ENCODE data around the gene ZDHHC8.
A peak's percentile ranks its signal among the peaks of the same experiment; 100 is the strongest.

The ZDHHC8 gene, protein sequence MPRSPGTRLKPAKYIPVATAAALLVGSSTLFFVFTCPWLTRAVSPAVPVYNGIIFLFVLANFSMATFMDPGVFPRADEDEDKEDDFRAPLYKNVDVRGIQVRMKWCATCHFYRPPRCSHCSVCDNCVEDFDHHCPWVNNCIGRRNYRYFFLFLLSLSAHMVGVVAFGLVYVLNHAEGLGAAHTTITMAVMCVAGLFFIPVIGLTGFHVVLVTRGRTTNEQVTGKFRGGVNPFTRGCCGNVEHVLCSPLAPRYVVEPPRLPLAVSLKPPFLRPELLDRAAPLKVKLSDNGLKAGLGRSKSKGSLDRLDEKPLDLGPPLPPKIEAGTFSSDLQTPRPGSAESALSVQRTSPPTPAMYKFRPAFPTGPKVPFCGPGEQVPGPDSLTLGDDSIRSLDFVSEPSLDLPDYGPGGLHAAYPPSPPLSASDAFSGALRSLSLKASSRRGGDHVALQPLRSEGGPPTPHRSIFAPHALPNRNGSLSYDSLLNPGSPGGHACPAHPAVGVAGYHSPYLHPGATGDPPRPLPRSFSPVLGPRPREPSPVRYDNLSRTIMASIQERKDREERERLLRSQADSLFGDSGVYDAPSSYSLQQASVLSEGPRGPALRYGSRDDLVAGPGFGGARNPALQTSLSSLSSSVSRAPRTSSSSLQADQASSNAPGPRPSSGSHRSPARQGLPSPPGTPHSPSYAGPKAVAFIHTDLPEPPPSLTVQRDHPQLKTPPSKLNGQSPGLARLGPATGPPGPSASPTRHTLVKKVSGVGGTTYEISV

GRCh38 chr22:20131597-20131858 lies at the start of gene ZDHHC8:
Gene ZDHHC8, plus strand, starts transcription at chr22:20131804. Its CDS starts 144 bp downstream, at chr22:20131948.
- no peak for DNase-seq

GRCh38 chr22:20083157-20083890 lies 48.3 kb upstream of the ZDHHC8 start:
- DNase-seq: no peak

DNA sequence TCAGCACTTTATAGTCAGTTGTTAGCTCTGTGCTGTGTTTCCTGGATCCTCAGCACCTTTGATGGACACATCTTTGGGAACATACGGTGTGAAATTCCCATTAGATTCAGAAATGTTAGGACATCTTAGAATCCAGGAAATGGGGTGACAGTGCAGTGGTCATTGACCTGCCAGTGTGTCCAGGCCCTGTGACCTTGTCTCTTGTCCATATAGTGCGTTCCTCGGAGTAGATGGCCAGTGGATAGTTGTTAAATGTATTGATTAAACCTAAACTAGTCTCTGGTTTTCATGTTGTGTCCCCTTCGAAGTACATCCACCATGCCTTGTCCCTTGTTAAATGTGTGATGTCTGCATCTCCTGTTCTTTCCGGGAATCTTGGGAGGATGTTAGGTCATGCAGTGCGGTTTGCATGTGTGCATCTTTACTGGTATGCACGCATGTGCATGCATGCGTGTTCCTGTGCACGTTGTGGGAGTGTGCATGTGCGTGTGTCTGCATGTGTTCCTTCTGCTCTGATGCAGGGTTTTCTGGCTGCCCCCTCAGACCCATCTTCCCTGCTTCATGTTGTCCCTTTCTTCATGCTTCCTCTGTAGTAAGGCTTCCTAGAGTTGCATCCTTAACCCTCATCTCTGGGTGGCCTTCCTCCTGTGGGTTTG lies 47.6 kb upstream of the ZDHHC8 start:
- DNase-seq: no peak

DNA sequence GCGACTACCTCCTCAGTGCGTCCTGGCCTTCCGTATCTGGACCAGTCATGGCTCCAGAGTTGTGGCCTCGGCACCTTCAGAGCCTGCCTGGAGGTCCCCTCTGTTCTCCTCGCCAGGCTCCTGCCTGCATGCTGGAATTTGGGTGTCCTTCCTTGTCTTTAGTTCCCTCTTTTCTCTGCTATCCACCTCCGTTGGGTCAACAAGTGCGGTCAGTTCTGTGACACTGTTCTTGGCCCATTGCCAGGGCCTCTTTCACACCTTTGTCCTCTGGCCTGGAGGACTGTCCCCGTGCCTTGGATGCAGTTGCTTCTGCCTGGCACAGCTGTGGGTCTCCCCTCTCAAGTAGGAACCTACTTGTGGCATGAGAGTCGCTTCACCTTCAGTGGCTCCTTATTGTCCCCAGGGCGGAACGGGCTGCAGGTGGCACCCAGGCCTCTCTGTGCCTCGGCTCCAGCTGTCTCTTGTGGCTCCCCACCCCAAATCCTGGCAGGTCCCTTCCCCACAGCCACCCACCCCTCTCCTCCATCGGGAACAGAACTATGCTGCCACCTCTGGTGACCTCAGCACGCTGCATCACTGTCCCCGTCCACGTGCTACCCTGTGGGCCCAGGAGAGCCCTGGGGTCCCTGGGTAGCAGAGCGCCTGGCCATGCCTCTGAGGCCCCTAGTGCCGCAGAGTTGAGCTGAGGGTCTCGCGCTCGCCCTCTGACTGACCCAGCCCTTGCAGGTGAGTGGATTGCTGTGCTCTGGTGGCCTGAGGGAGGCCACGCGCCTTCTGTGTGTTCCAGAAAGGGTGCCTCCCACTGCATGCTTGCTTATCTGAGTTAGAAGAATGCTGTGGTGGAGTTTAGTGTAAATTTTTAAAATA lies 46.8 kb upstream of the ZDHHC8 start:
- DNase-seq: peak; percentile 63

- no peak for DNase-seq
These were observed 46.0 kb upstream of the ZDHHC8 start for GRCh38 chr22:20085651-20086050.

GRCh38 chr22:20086101-20086599 lies 45.5 kb upstream of the ZDHHC8 start:
- no peak for DNase-seq

DNA sequence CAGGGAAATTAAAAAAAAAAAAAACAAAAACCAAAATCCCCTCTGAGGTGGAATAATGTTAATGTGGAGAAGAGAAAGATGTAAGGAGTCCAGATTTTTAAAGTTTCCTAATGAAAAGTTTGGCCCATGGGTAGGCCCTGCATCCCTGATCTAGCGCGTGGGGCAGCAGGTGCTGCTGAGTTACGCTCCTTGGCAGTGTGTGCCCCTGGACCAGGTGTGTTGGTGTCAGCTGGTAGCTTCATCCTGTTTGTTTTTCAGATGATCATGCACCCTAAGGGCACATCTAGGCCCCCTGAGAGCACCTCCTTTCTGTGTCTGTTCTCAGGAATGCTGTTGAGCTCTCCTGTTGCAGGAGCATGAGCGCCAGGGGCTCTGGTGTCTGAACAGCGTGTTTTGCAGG lies 44.8 kb upstream of the ZDHHC8 start:
- DNase-seq: no peak

- DNase-seq: no peak
These were observed 44.0 kb upstream of the ZDHHC8 start for GRCh38 chr22:20087319-20088262.

DNA sequence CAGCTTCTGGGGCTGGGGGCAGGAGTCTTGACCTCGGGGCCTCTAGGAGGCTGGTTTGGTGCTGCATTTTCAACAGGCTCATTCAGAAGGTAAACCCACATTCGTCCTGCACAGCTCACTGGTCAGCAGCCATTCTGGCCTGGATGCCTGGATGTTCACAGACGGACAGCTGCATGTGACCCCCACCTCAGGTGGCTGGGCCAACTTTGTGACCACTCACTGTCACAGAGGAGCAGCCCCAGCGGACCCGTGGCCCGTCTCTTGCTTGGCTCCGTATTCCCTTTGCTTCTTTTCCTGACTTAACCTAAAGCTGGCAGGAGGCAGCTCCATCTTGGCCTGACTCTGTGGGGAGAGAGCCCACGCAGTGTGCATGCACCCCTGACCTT lies 43.3 kb upstream of the ZDHHC8 start:
- DNase-seq: no peak

DNA sequence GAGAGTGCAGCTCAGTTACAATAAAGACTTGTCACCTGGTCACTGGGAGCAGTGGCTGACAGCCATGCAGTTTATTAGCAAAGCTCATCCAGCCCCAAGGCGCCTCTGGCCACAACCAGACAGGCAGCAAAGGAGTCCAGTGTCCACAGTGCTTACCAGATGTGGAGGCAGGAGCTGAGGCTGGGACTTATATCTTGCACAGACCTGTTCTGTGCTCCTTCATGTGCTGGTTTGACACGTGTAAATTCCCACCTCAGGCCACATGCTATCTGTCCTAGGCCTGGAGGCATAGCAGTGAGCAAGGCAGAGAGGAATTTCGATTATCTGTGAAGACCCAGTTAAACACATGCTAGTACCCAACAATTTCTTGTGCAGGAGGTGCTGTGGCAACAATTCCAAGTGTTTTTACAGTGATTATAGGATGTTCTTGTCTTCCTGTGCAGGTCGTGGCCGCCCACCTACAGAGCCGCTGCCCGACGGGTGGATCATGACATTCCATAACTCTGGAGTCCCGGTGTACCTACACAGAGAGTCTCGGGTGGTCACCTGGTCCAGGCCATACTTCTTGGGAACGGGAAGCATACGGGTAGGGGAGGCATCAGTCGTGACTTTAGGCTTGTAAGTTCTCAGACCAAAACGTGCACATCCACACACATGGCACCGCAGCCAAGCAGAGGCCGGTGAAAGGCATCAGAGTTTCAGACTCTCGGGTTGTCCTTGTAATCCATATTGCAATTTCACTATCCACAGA lies 42.2 kb upstream of the ZDHHC8 start:
- DNase-seq: no peak

DNA sequence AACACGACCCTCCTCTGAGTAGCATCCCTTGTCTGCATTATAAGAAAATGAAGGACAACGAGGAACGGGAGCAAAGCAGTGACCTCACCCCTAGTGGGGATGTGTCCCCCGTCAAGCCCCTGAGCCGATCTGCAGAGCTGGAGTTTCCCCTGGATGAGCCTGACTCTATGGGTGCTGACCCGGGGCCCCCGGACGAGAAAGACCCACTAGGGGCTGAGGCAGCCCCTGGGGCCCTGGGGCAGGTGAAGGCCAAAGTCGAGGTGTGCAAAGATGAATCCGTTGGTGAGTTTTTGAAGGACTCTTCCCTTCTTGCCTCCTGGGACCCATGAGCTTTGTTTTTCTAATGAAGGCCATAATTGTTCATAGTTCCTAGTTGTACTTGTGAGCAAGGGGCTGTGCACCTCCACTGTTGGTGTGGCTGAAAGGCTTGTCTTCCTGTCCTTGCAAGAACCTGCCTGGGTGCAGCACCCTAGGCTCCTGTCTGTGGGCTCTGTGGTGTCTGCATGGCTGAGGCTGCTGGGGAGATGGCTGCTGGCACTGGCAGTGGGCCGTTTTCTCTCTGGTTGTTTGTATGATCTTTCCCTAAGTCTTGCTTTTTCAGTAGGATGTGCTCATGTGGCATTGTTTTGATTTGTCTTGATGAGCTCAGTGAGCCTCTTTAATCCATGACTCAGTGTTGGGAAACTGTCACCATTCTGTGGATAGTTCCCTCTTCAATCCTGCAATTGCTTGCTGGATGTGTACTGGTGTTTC lies 41.5 kb upstream of the ZDHHC8 start:
- DNase-seq: no peak

DNA sequence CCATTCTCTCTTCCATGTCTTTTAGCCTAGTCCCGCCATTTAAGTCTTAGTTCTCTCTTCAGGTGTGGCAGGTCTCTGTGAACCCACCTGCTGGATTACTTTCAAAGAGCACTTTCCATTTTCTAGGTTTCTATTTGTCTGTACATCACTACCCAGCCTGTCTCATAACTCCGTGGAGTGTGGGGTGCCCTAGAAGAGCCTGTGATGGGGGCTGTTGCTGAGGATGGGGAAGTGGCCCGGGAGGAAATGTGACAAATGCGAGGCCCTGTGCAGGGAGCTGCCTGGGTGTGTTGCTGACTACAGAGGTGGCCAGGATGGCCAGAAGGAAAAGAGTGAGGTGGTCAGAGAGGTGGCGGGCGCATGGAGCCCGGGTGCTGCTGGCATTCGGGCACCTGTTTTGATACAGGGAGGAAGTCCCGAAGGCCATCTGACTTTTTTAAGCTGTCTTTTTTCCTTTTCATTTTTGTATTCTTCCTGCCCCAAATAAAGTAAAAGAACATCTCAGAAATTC lies 40.8 kb upstream of the ZDHHC8 start:
- DNase-seq: no peak

- no peak for DNase-seq
These were observed 39.7 kb upstream of the ZDHHC8 start for GRCh38 chr22:20091690-20092476.

DNA sequence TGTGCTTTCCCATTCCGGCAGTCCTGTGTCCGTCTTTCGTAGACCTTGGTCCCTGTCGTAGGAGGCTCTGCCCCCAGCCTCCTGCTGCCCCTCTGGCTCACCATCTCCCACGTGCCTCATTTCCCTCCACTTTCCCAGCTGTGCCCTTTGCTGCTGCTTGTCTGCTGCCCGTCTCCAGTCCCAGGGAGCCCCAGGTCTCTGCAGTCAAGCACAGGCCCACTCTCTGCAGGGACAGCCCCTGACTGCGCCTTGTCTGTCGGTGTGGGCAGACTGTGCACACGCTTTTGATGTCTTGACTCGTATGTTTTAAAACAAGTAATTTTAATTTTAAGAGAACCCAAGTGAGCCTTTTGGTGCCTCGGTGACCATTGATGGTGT lies 39.1 kb upstream of the ZDHHC8 start:
- no peak for DNase-seq

DNA sequence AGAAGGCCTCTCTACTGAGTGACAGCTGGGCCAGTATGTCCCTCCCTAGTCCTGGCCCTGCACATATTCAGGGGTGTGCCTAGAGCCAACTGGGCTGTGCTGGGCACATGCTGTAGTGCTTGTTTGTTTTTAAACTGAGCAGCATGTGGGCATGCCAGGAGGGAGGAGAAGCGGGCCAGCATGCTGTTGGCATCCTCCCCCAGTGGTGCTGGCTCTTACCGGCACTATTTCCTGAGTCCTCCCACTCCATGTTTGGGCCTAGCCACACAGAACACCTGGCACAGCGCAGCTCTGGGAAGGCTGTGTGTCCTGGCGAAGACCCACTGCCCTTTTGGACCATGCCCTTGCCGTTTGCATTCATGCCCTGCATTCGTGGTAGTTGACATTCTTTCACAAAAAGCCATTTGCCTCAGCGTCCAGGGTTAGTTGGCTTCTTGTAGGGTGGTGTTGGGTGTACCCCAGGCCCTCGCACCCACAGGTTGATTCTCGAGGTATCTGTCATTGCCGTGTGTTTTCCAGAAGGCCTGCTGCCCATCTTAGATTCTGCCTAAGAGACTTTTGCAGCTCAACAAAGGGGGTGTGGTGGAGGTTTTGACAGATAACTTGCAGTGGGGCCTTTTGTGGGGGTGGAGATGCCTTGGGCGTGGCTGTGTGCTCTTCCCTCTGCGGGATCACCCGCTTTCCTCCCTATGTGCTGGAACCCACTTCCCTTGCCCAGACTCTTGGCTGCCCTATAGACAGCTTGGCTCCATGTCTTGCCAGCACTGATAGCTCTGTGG lies 38.0 kb upstream of the ZDHHC8 start:
- no peak for DNase-seq

DNA sequence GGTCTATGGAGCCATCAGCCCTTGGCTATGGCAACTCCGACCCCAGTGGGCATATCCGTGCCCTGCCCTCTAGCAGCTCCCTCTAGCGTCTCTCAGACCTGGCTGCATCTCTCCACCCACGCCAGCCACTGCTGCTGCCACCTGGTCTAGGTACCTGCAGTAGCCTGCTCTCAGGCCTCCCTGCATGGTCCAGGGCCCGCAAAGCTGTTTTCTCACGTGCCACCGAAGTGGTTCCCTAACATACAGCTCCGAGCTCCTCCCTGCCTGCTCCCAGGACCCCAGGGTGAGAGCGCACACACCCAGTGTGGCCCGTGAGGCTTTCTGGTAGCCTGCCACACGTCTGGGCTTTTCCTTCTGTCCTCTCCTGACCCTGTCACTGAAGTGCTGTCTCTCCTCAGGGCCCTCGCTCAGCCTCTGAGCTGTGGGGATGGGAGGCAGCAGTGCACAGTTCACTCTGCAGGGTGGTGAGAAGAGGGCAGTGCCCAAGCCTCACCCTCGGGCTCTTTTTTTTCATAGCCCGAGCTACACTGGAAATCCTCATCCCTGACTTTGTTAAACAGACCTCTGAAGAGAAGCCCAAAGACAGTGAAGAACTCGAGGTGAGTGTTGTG lies 37.3 kb upstream of the ZDHHC8 start:
- DNase-seq: no peak

- DNase-seq: no peak
These were observed 36.1 kb upstream of the ZDHHC8 start for GRCh38 chr22:20095521-20095920.
